Measurements from ENCODE around the gene SYT13. TPM values are rescaled to one million over a fixed set of nuclear protein-coding genes. Genes with fewer than 3 reads are reported as not detected.
"Not testable (repeated sequence)": the region's sequence is repeated elsewhere in the genome, so short reads cannot be mapped to it uniquely, and the experiment has no call there.

The SYT13 gene
- total RNA-seq, 2 donors from 2014 or later: 23.4 to 31.5 TPM

GRCh38 chr11:45250035-45250718, 36.0 kb downstream of the SYT13 start:
- H3K9ac ChIP-seq (ENCODE audit: low read depth in 2 of 2, low read length in 2 of 2): no peak overlapping the region
- H3K4me3 ChIP-seq: no peak overlapping the region
- intact Hi-C loops (cut with DNase I): loop anchor here (10.0 kb wide), 1 partner anchor 85 kb away; no protein-coding TSS in a partner anchor
- H3K9me3 ChIP-seq: no peaks in the 10 kb centered on the region
- H3K27me3 ChIP-seq: no peaks in the 10 kb centered on the region
- TF ChIP-seq CTCF (IDR thresholded peaks at IDR 0.05): no peak
- H3K36me3 ChIP-seq: no peaks in the 10 kb centered on the region
- no peaks in the 10 kb centered on the region for H3K4me1 ChIP-seq
- DNase-seq: no peak
- H3K27ac ChIP-seq: no peak overlapping the region

- H3K4me1 ChIP-seq; H3K4me3 ChIP-seq; H3K9ac ChIP-seq (ENCODE audit: low read depth in 2 of 2, low read length in 2 of 2); H3K27me3 ChIP-seq; H3K9me3 ChIP-seq; intact Hi-C loops (cut with DNase I); DNase-seq; H3K36me3 ChIP-seq; H3K27ac ChIP-seq: not testable (repeated sequence)
Measured at GRCh38 chr11:45249372-45249771, 36.8 kb downstream of the SYT13 start.

GRCh38 chr11:45248501-45249011, 37.6 kb downstream of the SYT13 start:
- H3K4me1 ChIP-seq: no peaks in the 10 kb centered on the region
- H3K36me3 ChIP-seq: no peaks in the 10 kb centered on the region
- H3K27ac ChIP-seq: no peak overlapping the region
- H3K4me3 ChIP-seq: no peak overlapping the region
- H3K9me3 ChIP-seq: no peaks in the 10 kb centered on the region
- intact Hi-C loops (cut with DNase I): no loop called here
- H3K9ac ChIP-seq (ENCODE audit: low read depth in 2 of 2, low read length in 2 of 2): no peak overlapping the region
- TF ChIP-seq CTCF (IDR thresholded peaks at IDR 0.05): no peak
- H3K27me3 ChIP-seq: no peaks in the 10 kb centered on the region
- no peak for DNase-seq

GRCh38 chr11:45247433-45247832, 38.7 kb downstream of the SYT13 start:
- no peaks in the 10 kb centered on the region for H3K4me1 ChIP-seq
- no peaks in the 10 kb centered on the region for H3K27me3 ChIP-seq
- no peak for TF ChIP-seq CTCF (IDR thresholded peaks at IDR 0.05)
- DNase-seq: no peak
- intact Hi-C loops (cut with DNase I): no loop called here
- no peaks in the 10 kb centered on the region for H3K36me3 ChIP-seq
- H3K27ac ChIP-seq: no peak overlapping the region
- H3K4me3 ChIP-seq: no peak overlapping the region
- no peak overlapping the region for H3K9ac ChIP-seq (ENCODE audit: low read depth in 2 of 2, low read length in 2 of 2)
- no peaks in the 10 kb centered on the region for H3K9me3 ChIP-seq

GRCh38 chr11:45246241-45246640, 39.9 kb downstream of the SYT13 start:
- TF ChIP-seq CTCF (IDR thresholded peaks at IDR 0.05): no peak
- intact Hi-C loops (cut with DNase I): no loop called here

More at GRCh38 chr11:45246241-45246640, 39.9 kb downstream of the SYT13 start:
- Histone ChIP-seq H3K4me3 (no peak overlapping the region), H3K4me1 (no peaks in the 10 kb centered on the region), H3K27ac (no peak overlapping the region), H3K27me3 (no peaks in the 10 kb centered on the region), H3K9ac (ENCODE audit: low read depth in 2 of 2, low read length in 2 of 2) (no peak overlapping the region), H3K36me3 (no peaks in the 10 kb centered on the region), H3K9me3 (no peaks in the 10 kb centered on the region)
- DNase-seq: no peak
